ENCODE measurements around the gene EDEM3.
"Not testable (repeated sequence)": the region's sequence is repeated elsewhere in the genome, so short reads cannot be mapped to it uniquely, and the experiment has no call there.

EDEM3 gene

GRCh38 chr1:184791550-184791900, 36.9 kb upstream of the EDEM3 start:
- no peak for TF ChIP-seq EZH2 (IDR thresholded peaks at IDR 0.05)
- TF ChIP-seq FOXP2 (optimal IDR thresholded peaks at IDR 0.05; ENCODE audit: control extremely low read depth, extremely low read length, insufficient read depth) = no peak
- no peak for TF ChIP-seq POLR2AphosphoS5 (IDR thresholded peaks at IDR 0.05; ENCODE audit: borderline replicate concordance, low read depth, low read length)
- Histone ChIP-seq H3K36me3 (ENCODE audit: insufficient read depth, low read length) (peaks cover 7% of the 10 kb centered on the region; the same call in 1 of the 2 replicates), H3K9me3 (ENCODE audit: low read depth, low read length) (no peaks in the 10 kb centered on the region), H3K27ac (no peak overlapping the region), H3K9ac (ENCODE audit: insufficient read length) (no peak overlapping the region), H3K4me3 (no peak overlapping the region)
- no peak for DNase-seq (ENCODE audit: low read depth, low spot score)

DNA sequence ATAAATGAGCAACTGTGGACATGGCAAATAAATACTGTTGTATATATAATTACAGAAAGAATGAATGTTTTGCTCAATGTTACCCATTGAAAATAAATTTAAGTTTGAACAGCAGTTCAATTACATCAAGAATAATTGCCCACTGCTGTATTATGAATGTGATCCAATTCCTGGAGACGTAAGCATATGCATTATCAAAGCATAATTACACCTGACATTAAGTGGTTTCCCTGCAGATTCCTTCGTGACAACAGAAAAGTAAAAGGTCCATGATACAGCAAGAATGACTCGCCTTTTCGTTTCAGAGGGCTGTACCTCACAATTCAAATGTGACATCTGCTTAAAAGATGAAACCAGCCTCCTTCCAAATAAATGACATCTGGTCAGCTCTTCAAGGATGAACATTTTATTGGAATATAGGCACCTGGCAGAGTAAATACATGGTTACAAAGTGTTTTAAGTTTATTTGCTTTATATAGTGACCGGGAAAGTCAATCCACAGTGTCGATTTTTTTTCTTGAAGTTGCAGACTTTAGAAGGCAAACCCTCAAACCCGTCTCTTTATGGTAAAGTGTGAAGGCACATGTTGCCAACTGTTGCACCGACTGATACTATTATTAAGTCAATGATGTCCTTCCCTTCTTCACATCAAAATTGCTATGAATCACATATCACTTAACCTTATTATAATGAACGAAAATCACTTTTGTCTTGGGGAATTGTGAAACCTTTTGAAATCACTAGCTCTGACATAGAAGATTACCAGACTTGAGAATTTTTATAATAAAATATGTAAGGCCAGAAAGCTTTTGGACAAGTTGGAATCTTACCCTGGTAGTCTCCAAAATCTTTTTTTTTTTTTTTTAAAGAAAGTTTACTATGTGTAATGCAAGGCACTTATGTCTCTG, 36.2 kb upstream of the EDEM3 start:
- DNase-seq (ENCODE audit: low read depth, low spot score) = no peak

DNA sequence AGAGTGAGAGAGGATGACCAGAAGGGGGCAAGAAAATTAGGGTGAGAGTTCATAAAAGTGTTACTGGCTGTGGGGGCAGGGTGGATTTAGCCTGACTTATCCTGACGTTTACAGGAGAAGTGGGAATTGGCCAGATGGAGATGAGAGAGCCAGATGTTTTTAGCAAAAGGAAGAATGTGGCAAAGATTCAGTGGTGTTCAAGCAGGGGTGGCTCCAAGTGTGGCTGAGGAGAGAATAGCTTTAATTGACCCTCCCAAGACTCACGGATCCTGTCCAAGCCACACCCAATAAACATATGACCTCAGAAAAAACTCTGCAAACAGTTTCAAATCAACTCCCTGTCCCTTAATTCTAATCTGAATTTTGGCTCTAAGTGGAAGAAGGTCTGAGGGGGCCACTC, 35.2 kb upstream of the EDEM3 start:
- H3K9me3 ChIP-seq (ENCODE audit: low read depth, low read length) = no peaks in the 10 kb centered on the region
- H3K4me3 ChIP-seq = no peak overlapping the region
- no peak overlapping the region for H3K27ac ChIP-seq
- DNase-seq (ENCODE audit: low read depth, low spot score) = no peak
- no peaks in the 10 kb centered on the region for H3K36me3 ChIP-seq (ENCODE audit: insufficient read depth, low read length)
- H3K9ac ChIP-seq (ENCODE audit: insufficient read length) = no peak overlapping the region
- no peak for TF ChIP-seq FOXP2 (optimal IDR thresholded peaks at IDR 0.05; ENCODE audit: control extremely low read depth, extremely low read length, insufficient read depth)
- TF ChIP-seq EZH2 (IDR thresholded peaks at IDR 0.05) = no peak
- no peak for TF ChIP-seq POLR2AphosphoS5 (IDR thresholded peaks at IDR 0.05; ENCODE audit: borderline replicate concordance, low read depth, low read length)

More for the DNA sequence above, 36.2 kb upstream of the EDEM3 start:
- H3K27ac ChIP-seq = no peak overlapping the region
- peaks cover 6% of the 10 kb centered on the region; the same call in 1 of the 2 replicates for H3K36me3 ChIP-seq (ENCODE audit: insufficient read depth, low read length)
- no peaks in the 10 kb centered on the region for H3K9me3 ChIP-seq (ENCODE audit: low read depth, low read length)
- TF ChIP-seq EZH2 (IDR thresholded peaks at IDR 0.05) (no peak), POLR2AphosphoS5 (IDR thresholded peaks at IDR 0.05; ENCODE audit: borderline replicate concordance, low read depth, low read length) (no peak)
- no peak overlapping the region for H3K4me3 ChIP-seq
- no peak overlapping the region for H3K9ac ChIP-seq (ENCODE audit: insufficient read length)

DNA sequence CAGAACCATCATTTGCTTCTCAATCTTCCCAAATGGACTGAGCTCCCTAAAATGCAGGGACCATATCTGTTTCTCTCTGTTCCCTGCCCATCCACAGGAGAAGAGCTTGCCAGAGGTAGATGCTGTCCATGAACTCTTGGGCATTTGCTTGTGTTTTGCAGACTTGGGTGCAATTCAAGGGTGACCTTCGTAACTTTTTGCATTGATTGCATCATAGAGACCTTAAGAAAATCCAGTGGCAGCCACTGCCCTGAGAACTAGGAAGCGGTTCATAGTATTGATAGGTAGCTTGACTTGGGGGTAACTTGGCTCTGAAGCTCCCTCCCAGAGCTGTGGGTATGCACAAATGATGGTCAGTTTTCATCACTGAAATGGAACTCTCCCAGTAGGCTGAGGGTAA, 34.3 kb upstream of the EDEM3 start:
- H3K9me3 ChIP-seq (ENCODE audit: low read depth, low read length) = no peaks in the 10 kb centered on the region
- TF ChIP-seq POLR2AphosphoS5 (IDR thresholded peaks at IDR 0.05; ENCODE audit: borderline replicate concordance, low read depth, low read length) (no peak), FOXP2 (optimal IDR thresholded peaks at IDR 0.05; ENCODE audit: control extremely low read depth, extremely low read length, insufficient read depth) (no peak), EZH2 (IDR thresholded peaks at IDR 0.05) (no peak)
- DNase-seq (ENCODE audit: low read depth, low spot score) = no peak
- H3K9ac ChIP-seq (ENCODE audit: insufficient read length) = no peak overlapping the region
- H3K36me3 ChIP-seq (ENCODE audit: insufficient read depth, low read length) = no peaks in the 10 kb centered on the region
- no peak overlapping the region for H3K27ac ChIP-seq
- no peak overlapping the region for H3K4me3 ChIP-seq

GRCh38 chr1:184785529-184785928, 30.9 kb upstream of the EDEM3 start:
- Histone ChIP-seq H3K36me3 (ENCODE audit: insufficient read depth, low read length) (no peaks in the 10 kb centered on the region), H3K9me3 (ENCODE audit: low read depth, low read length) (peaks cover 3% of the 10 kb centered on the region; the same call in 1 of the 2 replicates), H3K4me3 (no peak overlapping the region), H3K9ac (ENCODE audit: insufficient read length) (no peak overlapping the region), H3K27ac (no peak overlapping the region)
- no peak for DNase-seq (ENCODE audit: low read depth, low spot score)
- no peak for TF ChIP-seq FOXP2 (optimal IDR thresholded peaks at IDR 0.05; ENCODE audit: control extremely low read depth, extremely low read length, insufficient read depth)
- TF ChIP-seq EZH2 (IDR thresholded peaks at IDR 0.05) = no peak
- no peak for TF ChIP-seq POLR2AphosphoS5 (IDR thresholded peaks at IDR 0.05; ENCODE audit: borderline replicate concordance, low read depth, low read length)

GRCh38 chr1:184783723-184784122, 29.1 kb upstream of the EDEM3 start:
- not testable (repeated sequence) for H3K9ac ChIP-seq (ENCODE audit: insufficient read length); DNase-seq (ENCODE audit: low read depth, low spot score); H3K9me3 ChIP-seq (ENCODE audit: low read depth, low read length); H3K4me3 ChIP-seq; H3K36me3 ChIP-seq (ENCODE audit: insufficient read depth, low read length); H3K27ac ChIP-seq

DNA sequence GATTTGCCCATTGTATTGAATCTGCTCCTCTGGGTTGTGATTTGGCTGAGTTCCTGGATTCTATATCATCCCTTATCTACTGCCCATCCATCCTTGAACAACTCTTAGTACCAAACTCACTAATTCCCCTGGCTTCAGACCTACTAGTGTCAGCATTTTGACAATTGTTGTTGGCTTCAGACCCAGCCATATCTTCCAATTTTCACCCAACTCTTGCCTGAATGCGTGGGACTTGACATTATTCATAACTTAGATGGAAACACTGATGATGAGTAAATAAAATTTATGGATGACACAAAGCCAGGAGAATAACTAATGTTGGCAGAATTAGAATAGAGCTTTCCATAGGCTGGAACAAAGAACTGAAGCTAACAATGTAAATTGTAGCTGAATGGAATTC, 27.3 kb upstream of the EDEM3 start:
- no peak for DNase-seq (ENCODE audit: low read depth, low spot score)
- TF ChIP-seq POLR2AphosphoS5 (IDR thresholded peaks at IDR 0.05; ENCODE audit: borderline replicate concordance, low read depth, low read length) (no peak), EZH2 (IDR thresholded peaks at IDR 0.05) (no peak), FOXP2 (optimal IDR thresholded peaks at IDR 0.05; ENCODE audit: control extremely low read depth, extremely low read length, insufficient read depth) (no peak)
- no peaks in the 10 kb centered on the region for H3K36me3 ChIP-seq (ENCODE audit: insufficient read depth, low read length)
- H3K4me3 ChIP-seq = no peak overlapping the region
- H3K9me3 ChIP-seq (ENCODE audit: low read depth, low read length) = peaks cover 3% of the 10 kb centered on the region; the same call in 1 of the 2 replicates
- H3K9ac ChIP-seq (ENCODE audit: insufficient read length) = no peak overlapping the region
- no peak overlapping the region for H3K27ac ChIP-seq

- Histone ChIP-seq H3K4me3 (no peak overlapping the region), H3K36me3 (ENCODE audit: insufficient read depth, low read length) (no peaks in the 10 kb centered on the region), H3K9me3 (ENCODE audit: low read depth, low read length) (no peaks in the 10 kb centered on the region), H3K27ac (no peak overlapping the region), H3K9ac (ENCODE audit: insufficient read length) (no peak overlapping the region)
- TF ChIP-seq FOXP2 (optimal IDR thresholded peaks at IDR 0.05; ENCODE audit: control extremely low read depth, extremely low read length, insufficient read depth) = no peak
- no peak for TF ChIP-seq EZH2 (IDR thresholded peaks at IDR 0.05)
- TF ChIP-seq POLR2AphosphoS5 (IDR thresholded peaks at IDR 0.05; ENCODE audit: borderline replicate concordance, low read depth, low read length) = no peak
- no peak for DNase-seq (ENCODE audit: low read depth, low spot score)
These were observed 21.2 kb upstream of the EDEM3 start for GRCh38 chr1:184775885-184776284.

- Histone ChIP-seq H3K36me3 (ENCODE audit: insufficient read depth, low read length) (no peaks in the 10 kb centered on the region), H3K27ac (no peak overlapping the region), H3K9me3 (ENCODE audit: low read depth, low read length) (no peaks in the 10 kb centered on the region), H3K9ac (ENCODE audit: insufficient read length) (no peak overlapping the region), H3K4me3 (no peak overlapping the region)
- DNase-seq (ENCODE audit: low read depth, low spot score) = no peak
- TF ChIP-seq FOXP2 (optimal IDR thresholded peaks at IDR 0.05; ENCODE audit: control extremely low read depth, extremely low read length, insufficient read depth) (no peak), EZH2 (IDR thresholded peaks at IDR 0.05) (no peak), POLR2AphosphoS5 (IDR thresholded peaks at IDR 0.05; ENCODE audit: borderline replicate concordance, low read depth, low read length) (no peak)
These were observed 20.7 kb upstream of the EDEM3 start for GRCh38 chr1:184775329-184775728.

Measured in SK-N-MC (cell line).